Activated CD4-positive, alpha-beta T cell treated with anti-CD3 and anti-CD28 coated beads for 1 hour (primary cell): Measurements from ENCODE around the gene SEMA3F.

Experiments used
- DNase-seq: peaks from one replicate; pipeline ENCODE4 v3.0.0-alpha.2; 2020

SEMA3F gene

DNA sequence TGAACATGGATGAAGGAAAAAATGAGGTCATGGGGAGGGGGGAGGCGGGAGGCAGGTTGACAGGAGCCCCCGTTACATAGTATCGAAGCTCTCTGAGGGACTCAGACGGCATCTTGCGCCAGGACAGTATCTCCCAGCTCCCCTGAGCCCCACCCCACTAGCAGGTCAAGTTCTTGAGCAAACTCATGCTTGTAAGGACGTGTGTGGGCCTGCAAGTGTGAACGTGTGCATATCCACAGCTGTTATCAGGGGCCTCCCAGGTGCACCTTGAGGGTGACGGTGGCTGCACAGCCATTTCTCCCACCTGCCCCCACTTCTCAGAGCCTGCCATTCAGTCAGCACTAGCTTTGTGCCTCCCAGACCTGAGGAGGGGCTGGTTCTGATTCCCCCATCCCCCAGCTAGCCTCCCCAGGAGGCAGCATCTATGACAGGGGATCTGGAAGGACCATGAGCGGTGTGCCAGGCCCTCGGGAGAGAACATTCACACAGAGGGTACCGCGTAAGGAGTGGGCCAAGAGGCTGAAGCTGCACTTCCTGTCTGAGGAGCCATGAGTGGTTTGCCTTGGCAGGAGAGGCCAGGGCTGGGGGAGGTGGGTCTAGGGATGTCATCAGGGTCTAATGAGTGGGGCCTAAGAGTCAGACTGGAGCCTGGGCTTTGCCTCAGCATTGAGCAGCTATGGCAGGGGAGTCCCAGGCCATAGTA, 2.9 kb downstream of the SEMA3F start:
- no peak for DNase-seq

DNA sequence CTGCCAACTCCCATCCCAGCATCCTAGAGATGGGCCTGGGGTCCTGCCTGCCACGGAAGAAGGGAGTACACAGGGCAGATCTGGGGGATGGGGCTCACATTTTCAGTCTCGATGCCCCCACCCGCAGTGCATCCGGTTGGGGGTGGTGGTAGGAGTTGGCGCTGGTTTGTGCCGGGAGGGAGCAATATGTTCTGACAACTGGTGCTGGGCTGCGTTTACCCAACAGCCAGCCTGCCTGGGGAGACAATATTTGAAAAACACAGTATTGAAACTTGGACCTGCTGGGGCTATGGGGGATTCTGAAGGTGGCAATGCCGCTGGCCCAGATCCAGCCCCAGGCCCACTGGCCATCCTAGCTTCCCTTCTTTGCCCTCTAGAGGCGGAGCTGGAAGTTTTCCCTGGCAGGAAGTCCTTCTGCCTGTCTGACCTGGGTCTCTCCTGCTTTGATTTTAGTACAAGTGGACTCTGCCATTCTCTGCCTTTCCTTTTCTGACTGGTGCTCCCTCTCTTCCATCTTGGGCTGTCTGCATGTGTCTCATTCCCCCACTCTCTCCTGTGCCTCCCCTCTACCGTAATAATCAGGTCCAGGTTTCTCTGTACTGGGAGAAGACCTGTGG, 3.5 kb downstream of the SEMA3F start:
- DNase-seq = no peak

GRCh38 chr3:50160561-50160983, 5.4 kb downstream of the SEMA3F start:
- DNase-seq = no peak

GRCh38 chr3:50161320-50161719, 6.2 kb downstream of the SEMA3F start:
- no peak for DNase-seq

GRCh38 chr3:50162034-50162883, 7.1 kb downstream of the SEMA3F start:
- DNase-seq = no peak

- no peak for DNase-seq
These were observed 8.7 kb downstream of the SEMA3F start for GRCh38 chr3:50163572-50164455.

GRCh38 chr3:50164481-50164880, 9.4 kb downstream of the SEMA3F start:
- no peak for DNase-seq

DNA sequence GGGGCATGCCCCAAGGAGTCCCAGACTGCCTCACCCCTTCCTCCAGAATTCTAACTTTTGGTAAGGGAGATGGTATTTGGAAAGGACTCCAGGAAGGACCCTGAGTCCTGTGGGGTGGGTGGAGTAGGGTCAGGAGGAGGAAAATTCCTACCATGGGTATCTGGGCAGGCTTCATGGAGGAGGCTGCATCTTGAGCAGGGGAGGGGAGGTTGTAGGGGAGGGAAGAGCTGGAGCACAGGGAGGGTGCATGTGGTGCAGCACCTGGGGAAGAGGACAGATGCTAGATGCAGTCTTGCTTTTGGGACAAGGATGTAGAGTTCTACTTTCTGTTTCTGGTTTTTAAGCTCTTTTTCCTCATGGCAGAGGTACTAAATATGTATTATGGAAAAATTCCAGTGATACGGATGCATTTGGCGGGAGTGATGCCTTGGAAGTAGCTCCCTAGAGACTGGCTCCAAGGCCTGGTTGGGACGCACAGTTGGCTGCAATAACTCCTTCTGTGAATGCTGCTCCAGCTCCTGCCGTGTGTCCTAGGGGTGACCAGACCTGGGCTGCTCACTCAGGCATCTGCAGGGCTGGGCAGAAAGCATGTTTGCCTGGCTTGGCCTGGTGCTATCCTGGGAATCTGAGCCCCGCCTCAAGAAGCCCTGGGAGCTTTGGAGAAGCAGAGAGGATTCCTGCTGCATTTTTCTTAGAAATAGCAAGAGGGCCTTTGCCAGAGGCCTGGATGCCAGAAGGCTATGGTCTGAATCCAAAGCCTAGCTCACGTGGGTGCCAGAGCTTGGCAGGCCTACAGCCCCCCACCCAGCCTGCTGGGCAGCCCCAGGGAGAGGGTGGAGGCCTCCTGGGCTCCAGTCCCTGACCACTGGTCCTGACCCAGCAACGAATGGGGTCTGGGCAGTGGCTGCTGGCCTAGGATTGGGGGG, 10.1 kb downstream of the SEMA3F start:
- DNase-seq = no peak

GRCh38 chr3:50165910-50166538, 10.9 kb downstream of the SEMA3F start:
- no peak for DNase-seq

DNA sequence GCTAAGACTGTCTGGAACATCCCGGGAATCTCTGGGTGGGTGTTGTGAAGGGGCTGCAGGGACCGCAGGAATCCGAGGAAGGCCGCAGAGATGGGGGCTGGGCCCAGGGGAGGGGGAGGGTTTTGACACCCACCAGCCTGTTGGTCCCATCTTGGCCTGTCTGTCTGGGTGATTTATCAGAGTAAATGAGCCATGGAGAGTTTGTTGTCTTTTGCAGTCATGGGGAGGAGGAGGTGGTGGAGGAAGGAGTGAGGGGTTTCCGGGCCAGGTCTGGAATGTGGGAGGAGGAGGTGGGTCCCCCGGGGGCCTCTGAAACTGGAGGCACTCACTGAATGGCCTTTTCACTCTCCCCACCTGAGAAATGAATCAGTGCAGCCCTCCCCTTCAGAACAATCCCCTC, 11.5 kb downstream of the SEMA3F start:
- DNase-seq = no peak

- no peak for DNase-seq
These were observed 12.1 kb downstream of the SEMA3F start for GRCh38 chr3:50167069-50167840.

DNA sequence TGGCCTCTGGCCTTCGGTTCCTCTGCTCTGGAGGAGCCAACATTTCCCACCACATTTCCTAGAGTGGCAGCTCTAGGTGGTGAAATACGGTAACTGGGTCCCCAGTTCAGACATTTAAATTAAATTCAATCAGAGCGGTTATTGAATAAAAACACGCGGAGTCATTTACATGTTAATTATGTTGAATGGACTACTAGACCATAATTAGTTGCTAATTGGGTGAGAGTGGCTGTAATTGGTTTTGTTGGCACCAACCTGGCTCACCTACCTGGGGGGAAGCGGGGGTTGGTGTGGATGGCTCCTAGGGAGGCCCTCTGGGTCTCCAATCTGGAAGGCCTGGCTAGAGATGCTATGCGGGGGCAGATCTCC, 12.7 kb downstream of the SEMA3F start:
- no peak for DNase-seq

DNA sequence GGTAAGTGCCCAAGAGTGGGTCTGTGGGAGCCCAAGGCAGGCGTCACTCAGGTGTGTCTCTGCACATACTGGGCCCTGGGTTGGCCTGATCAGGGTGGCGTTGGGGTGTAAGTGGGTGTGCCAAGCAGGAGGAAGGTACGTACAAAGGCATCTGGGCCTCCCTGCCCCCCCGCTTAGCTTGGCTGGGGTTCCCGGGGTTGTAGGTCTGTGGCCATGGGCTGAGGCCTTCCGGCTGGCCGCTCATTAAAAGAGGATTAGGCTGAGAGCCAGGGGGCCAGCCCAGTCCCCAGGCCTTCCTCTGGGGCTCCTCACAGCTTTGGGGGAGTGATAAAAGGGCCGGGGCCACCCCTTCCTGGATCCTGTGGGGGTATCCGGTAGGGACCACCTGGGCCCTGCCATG, 13.3 kb downstream of the SEMA3F start:
- no peak for DNase-seq

DNA sequence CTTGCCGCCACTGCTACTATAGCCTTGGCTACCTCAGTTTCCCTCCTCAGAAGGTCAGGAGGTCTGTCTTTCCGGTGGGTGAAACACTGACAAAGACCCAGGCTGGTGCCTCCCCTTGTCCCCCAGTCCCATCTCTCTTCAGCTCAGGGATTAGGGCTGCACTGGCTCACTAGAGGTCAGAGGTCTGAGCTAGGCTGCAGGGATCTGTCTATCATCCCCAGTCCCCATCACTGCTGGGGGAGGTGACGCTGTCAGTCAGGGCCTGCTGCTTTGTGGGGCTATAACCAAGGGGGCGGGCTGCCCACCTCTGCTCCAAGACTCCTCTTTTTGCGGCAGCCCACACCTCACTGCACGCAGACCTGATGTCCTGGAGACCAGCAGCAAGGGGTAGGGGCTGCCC, 13.7 kb downstream of the SEMA3F start:
- no peak for DNase-seq

- DNase-seq = no peak
These were observed 14.2 kb downstream of the SEMA3F start for GRCh38 chr3:50169232-50169832.

- no peak for DNase-seq
These were observed 14.7 kb downstream of the SEMA3F start for GRCh38 chr3:50169858-50170257.

- DNase-seq = no peak
These were observed 15.6 kb downstream of the SEMA3F start for GRCh38 chr3:50170689-50171088.

- no peak for DNase-seq
These were observed 16.6 kb downstream of the SEMA3F start for GRCh38 chr3:50171540-50172301.

DNA sequence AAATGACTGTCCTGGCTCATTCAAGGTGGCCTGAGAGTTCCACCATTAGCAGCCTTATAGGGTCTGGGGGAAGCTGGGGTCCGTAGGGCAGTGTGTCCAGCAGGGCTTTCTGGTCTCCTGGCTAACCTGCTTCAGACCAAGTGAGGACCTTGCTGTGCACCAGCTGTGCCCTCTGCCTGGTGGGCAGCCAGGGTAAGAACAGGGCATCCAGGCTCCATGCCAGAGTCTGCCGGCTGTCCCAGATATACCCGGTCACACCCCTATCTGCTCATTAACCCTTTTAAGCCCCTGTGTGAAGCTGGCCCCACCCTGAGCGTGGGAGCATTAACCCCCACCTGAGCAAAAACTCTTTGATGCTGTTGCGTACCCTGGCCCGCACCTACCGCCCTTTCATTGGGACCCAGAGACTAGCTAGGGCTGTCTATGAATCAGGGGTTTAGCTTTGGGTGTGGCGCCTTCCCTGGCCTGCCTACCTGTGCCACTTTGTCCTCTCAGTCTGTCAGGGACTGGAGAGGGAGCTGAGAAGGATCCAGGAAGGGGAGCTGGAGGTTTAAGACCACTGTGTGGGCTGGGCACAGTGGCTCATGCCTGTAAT, 17.6 kb downstream of the SEMA3F start:
- DNase-seq = no peak
